ENCODE results near the gene SCYGR4. TPM values are rescaled to one million over a fixed set of nuclear protein-coding genes. Genes with fewer than 3 reads are reported as not detected.

SCYGR4 gene
- total and polyA plus RNA-seq, 9 of the 15 experiments (the other 6 are each of a cell fraction or from before 2014, with no cell fraction given): 0.09 TPM; not detected in 8

- BruUV-seq (replicated peaks): no TSS peak
- Histone ChIP-seq H3K9me1 (ENCODE audit: control insufficient read depth, insufficient read depth, low read length) (no peaks in the 10 kb centered on the region), H3K36me3 (ENCODE audit: control insufficient read depth, insufficient read depth, low read length) (no peaks in the 10 kb centered on the region), H3K4me3 (no peak overlapping the region), H3K27me3 (ENCODE audit: control insufficient read depth in 2 of 2, insufficient read depth in 2 of 2, low read length in 2 of 2) (peaks cover 0 to 47% of the 10 kb centered on the region in 2 experiments; a peak in 2 of 5 replicates), H3K4me1 (replicated peaks in 1 of 2; ENCODE audit: control insufficient read depth in 2 of 2, insufficient read depth in 2 of 2, low read length in 2 of 2) (no peaks in the 10 kb centered on the region), H3K9me3 (replicated peaks; ENCODE audit: control insufficient read depth, insufficient read depth, low read depth, low read length) (no peaks in the 10 kb centered on the region), H2AFZ (ENCODE audit: low read depth, low read length) (no peak overlapping the region), H3K9ac (ENCODE audit: insufficient read depth in 1 of 2, low read depth in 2 of 2, low read length in 2 of 2) (no peak overlapping the region), H3K27ac (ENCODE audit: extremely low read depth, low read depth, low read length) (no peak overlapping the region), H4K20me1 (replicated peaks; ENCODE audit: control insufficient read depth, insufficient read depth, low read length) (no peaks in the 10 kb centered on the region), H3K4me2 (ENCODE audit: insufficient read depth, low read length) (no peak overlapping the region), H3K79me2 (ENCODE audit: control insufficient read depth, insufficient read depth, low read length) (no peaks in the 10 kb centered on the region)
- ChIA-PET POLR2A (no interaction called here), CTCF (ENCODE audit: low intra/inter-chr PET ratio) (no interaction called here)
- ATAC-seq: no peak
- DNase-seq (ENCODE audit: extremely low read depth in 1 of 4, low spot score in 3 of 4): no peak
- no peak for TF ChIP-seq IRF1 (CRISPR knock-in tag; IDR thresholded peaks at IDR 0.05; ENCODE audit: borderline replicate concordance)
- no peak for TF ChIP-seq ELK3 (CRISPR knock-in tag; IDR thresholded peaks at IDR 0.05)
- TF ChIP-seq E2F3 (CRISPR knock-in tag; IDR thresholded peaks at IDR 0.05): no peak
- TF ChIP-seq XRCC4 (IDR thresholded peaks at IDR 0.05; ENCODE audit: extremely low read depth, insufficient read depth, insufficient read length): no peak
- no peak for TF ChIP-seq SREBF1 (IDR thresholded peaks at IDR 0.05; ENCODE audit: borderline replicate concordance, low read depth, low read length)
- TF ChIP-seq HNRNPK (IDR thresholded peaks at IDR 0.05; ENCODE audit: low read depth, low read length, poor library complexity, severe bottlenecking): no peak
- no peak for TF ChIP-seq TFE3 (CRISPR knock-in tag; IDR thresholded peaks at IDR 0.05)
- TF ChIP-seq CSDE1 (IDR thresholded peaks at IDR 0.05): no peak
- no peak for TF ChIP-seq SMAD1 (IDR thresholded peaks at IDR 0.05; ENCODE audit: low read depth, low read length, partially characterized antibody)
- no peak for TF ChIP-seq EP400 (IDR thresholded peaks at IDR 0.05)
- in situ Hi-C loops (cut with MboI): no loop called here
- intact Hi-C loops (cut with micrococcal nuclease): no loop called here
- 0% methylated on average over 3 of the region's 4 CpGs for WGBS (ENCODE audit: insufficient coverage, low coverage, missing lambda C conversion rate)
- no peak for FAIRE-seq
These were observed 667 bp upstream of the SCYGR4 start for GRCh38 chr2:227616631-227617030.

Measured in K562 (cell line).